Measurements from ENCODE around the gene BOK. TPM values are rescaled to one million over a fixed set of nuclear protein-coding genes. Genes with fewer than 3 reads are reported as not detected.

BOK gene
- total and polyA plus RNA-seq, 2 of the 13 experiments (the other 11 are each of a cell fraction or from before 2014, with no cell fraction given) = 35.5 to 39.2 TPM

DNA sequence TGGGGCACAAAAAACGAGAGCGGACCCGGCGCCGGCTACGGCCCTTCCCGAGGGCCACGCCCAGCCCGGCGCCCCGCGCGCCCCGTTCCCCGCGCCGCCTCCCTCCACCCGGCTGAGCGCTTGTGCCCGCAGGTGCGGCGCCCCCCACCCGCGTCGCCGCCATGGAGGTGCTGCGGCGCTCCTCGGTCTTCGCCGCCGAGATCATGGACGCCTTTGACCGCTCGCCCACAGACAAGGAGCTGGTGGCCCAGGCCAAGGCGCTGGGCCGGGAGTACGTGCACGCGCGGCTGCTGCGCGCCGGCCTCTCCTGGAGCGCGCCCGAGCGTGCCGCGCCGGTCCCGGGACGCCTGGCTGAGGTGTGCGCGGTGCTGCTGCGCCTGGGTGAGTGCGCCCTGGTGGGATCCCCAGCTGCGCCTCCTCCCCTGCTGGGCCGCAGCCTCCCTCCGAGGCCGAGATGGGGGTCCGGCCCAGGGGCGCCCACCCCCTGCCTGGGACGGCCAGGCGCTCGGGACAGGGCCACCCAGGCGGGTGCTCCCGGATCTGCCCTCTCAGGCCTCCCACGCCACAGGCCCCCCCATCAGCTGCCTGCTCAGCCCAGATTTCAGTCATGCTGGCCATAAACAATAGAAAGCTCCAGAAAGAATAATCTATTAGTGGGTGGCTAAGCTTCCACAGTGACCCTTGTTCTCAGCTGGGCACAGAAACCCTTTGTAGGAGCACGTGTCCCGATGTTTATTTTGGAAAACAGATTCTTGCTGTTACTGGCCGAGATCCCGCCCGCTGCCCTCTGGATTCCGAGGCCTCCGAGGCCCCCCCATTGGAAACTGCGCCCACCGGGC lies 997 bp downstream of the BOK start (continued):
- TF ChIP-seq, protein P1, sequence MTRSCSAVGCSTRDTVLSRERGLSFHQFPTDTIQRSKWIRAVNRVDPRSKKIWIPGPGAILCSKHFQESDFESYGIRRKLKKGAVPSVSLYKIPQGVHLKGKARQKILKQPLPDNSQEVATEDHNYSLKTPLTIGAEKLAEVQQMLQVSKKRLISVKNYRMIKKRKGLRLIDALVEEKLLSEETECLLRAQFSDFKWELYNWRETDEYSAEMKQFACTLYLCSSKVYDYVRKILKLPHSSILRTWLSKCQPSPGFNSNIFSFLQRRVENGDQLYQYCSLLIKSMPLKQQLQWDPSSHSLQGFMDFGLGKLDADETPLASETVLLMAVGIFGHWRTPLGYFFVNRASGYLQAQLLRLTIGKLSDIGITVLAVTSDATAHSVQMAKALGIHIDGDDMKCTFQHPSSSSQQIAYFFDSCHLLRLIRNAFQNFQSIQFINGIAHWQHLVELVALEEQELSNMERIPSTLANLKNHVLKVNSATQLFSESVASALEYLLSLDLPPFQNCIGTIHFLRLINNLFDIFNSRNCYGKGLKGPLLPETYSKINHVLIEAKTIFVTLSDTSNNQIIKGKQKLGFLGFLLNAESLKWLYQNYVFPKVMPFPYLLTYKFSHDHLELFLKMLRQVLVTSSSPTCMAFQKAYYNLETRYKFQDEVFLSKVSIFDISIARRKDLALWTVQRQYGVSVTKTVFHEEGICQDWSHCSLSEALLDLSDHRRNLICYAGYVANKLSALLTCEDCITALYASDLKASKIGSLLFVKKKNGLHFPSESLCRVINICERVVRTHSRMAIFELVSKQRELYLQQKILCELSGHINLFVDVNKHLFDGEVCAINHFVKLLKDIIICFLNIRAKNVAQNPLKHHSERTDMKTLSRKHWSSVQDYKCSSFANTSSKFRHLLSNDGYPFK (CRISPR knock-in tag; IDR thresholded peaks at IDR 0.05; ENCODE audit: borderline replicate concordance) = no peak; the same call in 1 of the 2 replicates
- TF ChIP-seq, protein P2, sequence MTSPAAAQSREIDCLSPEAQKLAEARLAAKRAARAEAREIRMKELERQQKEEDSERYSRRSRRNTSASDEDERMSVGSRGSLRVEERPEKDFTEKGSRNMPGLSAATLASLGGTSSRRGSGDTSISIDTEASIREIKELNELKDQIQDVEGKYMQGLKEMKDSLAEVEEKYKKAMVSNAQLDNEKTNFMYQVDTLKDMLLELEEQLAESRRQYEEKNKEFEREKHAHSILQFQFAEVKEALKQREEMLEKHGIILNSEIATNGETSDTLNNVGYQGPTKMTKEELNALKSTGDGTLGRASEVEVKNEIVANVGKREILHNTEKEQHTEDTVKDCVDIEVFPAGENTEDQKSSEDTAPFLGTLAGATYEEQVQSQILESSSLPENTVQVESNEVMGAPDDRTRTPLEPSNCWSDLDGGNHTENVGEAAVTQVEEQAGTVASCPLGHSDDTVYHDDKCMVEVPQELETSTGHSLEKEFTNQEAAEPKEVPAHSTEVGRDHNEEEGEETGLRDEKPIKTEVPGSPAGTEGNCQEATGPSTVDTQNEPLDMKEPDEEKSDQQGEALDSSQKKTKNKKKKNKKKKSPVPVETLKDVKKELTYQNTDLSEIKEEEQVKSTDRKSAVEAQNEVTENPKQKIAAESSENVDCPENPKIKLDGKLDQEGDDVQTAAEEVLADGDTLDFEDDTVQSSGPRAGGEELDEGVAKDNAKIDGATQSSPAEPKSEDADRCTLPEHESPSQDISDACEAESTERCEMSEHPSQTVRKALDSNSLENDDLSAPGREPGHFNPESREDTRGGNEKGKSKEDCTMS (CRISPR knock-in tag; conservative IDR thresholded peaks at IDR 0.05) = no peak
- TF ChIP-seq ZFX (CRISPR knock-in tag; IDR thresholded peaks at IDR 0.05; ENCODE audit: low read depth) (peak; percentile 81), ZNF619 (CRISPR knock-in tag; IDR thresholded peaks at IDR 0.05) (no peak), MYC (CRISPR knock-in tag; IDR thresholded peaks at IDR 0.05; ENCODE audit: borderline replicate concordance) (peak; percentile 29; the same call in 1 of the 2 replicates), NFE2L2 (IDR thresholded peaks at IDR 0.05; ENCODE audit: low read length) (no peak), ZNF446 (CRISPR knock-in tag; IDR thresholded peaks at IDR 0.05) (no peak), TCF7L2 (IDR thresholded peaks at IDR 0.05; ENCODE audit: low read depth, low read length) (no peak), ZNF616 (CRISPR knock-in tag; IDR thresholded peaks at IDR 0.05; ENCODE audit: low read depth) (peak; percentile 43; the same call in 1 of the 2 replicates)
- TF ChIP-seq, protein P3, sequence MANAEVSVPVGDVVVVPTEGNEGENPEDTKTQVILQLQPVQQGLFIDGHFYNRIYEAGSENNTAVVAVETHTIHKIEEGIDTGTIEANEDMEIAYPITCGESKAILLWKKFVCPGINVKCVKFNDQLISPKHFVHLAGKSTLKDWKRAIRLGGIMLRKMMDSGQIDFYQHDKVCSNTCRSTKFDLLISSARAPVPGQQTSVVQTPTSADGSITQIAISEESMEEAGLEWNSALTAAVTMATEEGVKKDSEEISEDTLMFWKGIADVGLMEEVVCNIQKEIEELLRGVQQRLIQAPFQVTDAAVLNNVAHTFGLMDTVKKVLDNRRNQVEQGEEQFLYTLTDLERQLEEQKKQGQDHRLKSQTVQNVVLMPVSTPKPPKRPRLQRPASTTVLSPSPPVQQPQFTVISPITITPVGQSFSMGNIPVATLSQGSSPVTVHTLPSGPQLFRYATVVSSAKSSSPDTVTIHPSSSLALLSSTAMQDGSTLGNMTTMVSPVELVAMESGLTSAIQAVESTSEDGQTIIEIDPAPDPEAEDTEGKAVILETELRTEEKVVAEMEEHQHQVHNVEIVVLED (CRISPR knock-in tag; IDR thresholded peaks at IDR 0.05; ENCODE audit: borderline replicate concordance) = no peak; the same call in 1 of the 2 replicates
- TF ChIP-seq, protein P4, sequence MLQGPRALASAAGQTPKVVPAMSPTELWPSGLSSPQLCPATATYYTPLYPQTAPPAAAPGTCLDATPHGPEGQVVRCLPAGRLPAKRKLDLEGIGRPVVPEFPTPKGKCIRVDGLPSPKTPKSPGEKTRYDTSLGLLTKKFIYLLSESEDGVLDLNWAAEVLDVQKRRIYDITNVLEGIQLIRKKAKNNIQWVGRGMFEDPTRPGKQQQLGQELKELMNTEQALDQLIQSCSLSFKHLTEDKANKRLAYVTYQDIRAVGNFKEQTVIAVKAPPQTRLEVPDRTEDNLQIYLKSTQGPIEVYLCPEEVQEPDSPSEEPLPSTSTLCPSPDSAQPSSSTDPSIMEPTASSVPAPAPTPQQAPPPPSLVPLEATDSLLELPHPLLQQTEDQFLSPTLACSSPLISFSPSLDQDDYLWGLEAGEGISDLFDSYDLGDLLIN (CRISPR knock-in tag; IDR thresholded peaks at IDR 0.05; ENCODE audit: borderline replicate concordance) = no peak; the same call in 1 of the 2 replicates
- TF ChIP-seq, protein P5, sequence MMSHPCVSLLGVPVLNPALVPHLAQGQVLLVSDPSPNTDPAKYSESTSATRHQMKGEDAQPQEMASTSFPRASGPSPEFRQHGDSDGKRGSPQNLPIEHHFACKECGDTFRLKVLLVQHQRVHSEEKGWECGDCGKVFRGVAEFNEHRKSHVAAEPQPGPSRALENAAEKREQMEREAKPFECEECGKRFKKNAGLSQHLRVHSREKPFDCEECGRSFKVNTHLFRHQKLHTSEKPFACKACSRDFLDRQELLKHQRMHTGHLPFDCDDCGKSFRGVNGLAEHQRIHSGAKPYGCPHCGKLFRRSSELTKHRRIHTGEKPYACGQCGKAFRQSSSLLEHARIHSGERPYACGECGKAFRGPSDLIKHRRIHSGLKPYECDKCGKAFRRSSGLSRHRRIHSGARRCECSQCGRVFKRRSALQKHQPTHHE (CRISPR knock-in tag; IDR thresholded peaks at IDR 0.05; ENCODE audit: borderline replicate concordance) = peak; percentile 75; the same call in 1 of the 2 replicates
